Heart left ventricle (tissue), 16 donors: ENCODE results near the gene ARID5B. TPM values are rescaled to one million over a fixed set of nuclear protein-coding genes. Genes with fewer than 3 reads are reported as not detected.

ENCODE experiments used
- ATAC-seq, 4 donors: fragments of 200-7000 bp; cut with Tn5 transposase; one replicate each; pipeline ENCODE4 v1.9.1; 2020 to 2022; ENCODE audit warnings: moderate library complexity in 4 of 4, mild to moderate bottlenecking in 3 of 4, moderate number of reproducible peaks in 1 of 4
- DNase-seq, 5 donors: peaks; one replicate each; pipeline ENCODE4 v3.0.0-alpha.2; 2020
- H3K27ac ChIP-seq, 12 donors: fragments of 200-600 bp; sonication (generic) in 4 of 12; one replicate each; pipeline versions ENCODE4 v1.5.0 to v1.8.0; 2016 to 2022; ENCODE audit warnings: mild to moderate bottlenecking in 2 of 12
- H3K27me3 ChIP-seq, 9 donors: fragments of 200-600 bp; sonication (generic) in 2 of 9; one replicate each; pipeline versions ENCODE4 v1.5.1 to v1.8.0; 2016 to 2022; ENCODE audit warnings: mild to moderate bottlenecking in 3 of 9
- H3K36me3 ChIP-seq, 9 donors: fragments of 200-600 bp; sonication (generic) in 2 of 9; one replicate each; pipeline versions ENCODE4 v1.5.0 to v1.8.0; 2018 to 2022; ENCODE audit warnings: mild to moderate bottlenecking in 2 of 9
- H3K4me1 ChIP-seq, 12 donors: fragments of 200-600 bp; sonication (generic) in 4 of 12; one replicate each; pipeline versions ENCODE4 v1.5.0 to v1.8.0; 2016 to 2022; ENCODE audit warnings: mild to moderate bottlenecking in 3 of 12
- H3K4me3 ChIP-seq, 12 donors: fragments of 200-600 bp; sonication (generic) in 4 of 12; one replicate each; pipeline versions ENCODE4 v1.5.0 to v1.8.0; 2017 to 2022; ENCODE audit warnings: mild to moderate bottlenecking in 9 of 12, moderate library complexity in 4 of 12
- H3K9me3 ChIP-seq, 12 donors: fragments of 200-600 bp; sonication (generic) in 4 of 12; one replicate each; pipeline versions ENCODE4 v1.5.0 to v1.8.0; 2016 to 2022; ENCODE audit warnings: mild to moderate bottlenecking in 1 of 12
- POLR2A ChIP-seq, 2 donors: fragments of 450-650 bp; IDR thresholded peaks; one replicate each; pipeline ENCODE4 v1.6.1; 2017; ENCODE audit warnings: antibody characterized with exemption in 2 of 2, mild to moderate bottlenecking in 2 of 2, moderate library complexity in 2 of 2
- WGBS, 4 donors: extraction: QIAGEN DNeasy Blood & Tissue Kit in 2 of 4; methylation state at CpG; one replicate each; pipeline versions ENCODE4 v1.1.5 to v1.1.7; 2013 to 2018; 5-methylcytosine and 5-hydroxymethylcytosine counted together
- intact Hi-C, 10 donors: fragments of 100-400 bp; cut with DNase I; formaldehyde crosslinking; loops; one replicate each; pipeline versions ENCODE4 v1.11.1 to v1.14.2; 2022
- polyA plus RNA-seq, 2 donors: library from polyadenylated mRNA; stranded (reverse); fragments of 200-250 nt; gene quantifications; one replicate each; pipeline ENCODE4 v1.2.3, GENCODE V29; 2013
- total RNA-seq, 9 donors: library from RNA; depleted of rRNA in 2 of 9; stranded (reverse); fragments of >200 nt in 2 of 9; fragmentation: NEBNext Ultra II Directional in 3 of 9; extraction: Animal tissue kit (Norgen Biotek cat#: 25700) in 3 of 9; gene quantifications; one replicate each; pipeline versions ENCODE4 v1.1.0 to v1.2.4, GENCODE V29; 2016 to 2023
- TF ChIP-seq, protein P1 (sequence below), 12 donors: fragments of 200-600 bp; sonication (generic) in 4 of 12; IDR thresholded peaks; one replicate each; pipeline versions ENCODE4 v1.5.0 to v1.8.0; 2018 to 2022; ENCODE audit warnings: antibody characterized with exemption in 12 of 12, mild to moderate bottlenecking in 5 of 12
- donor health status: ischemic (EF 13 %, LVEDD 7.1; RV severe dilation, severe dysfunction).
- donor health status: healthy with polysubstance abuse.
- donor health status: DM: no; HTN: yes; CAD: no.
- donor health status: DM: no; HTN: no; CAD: no.
- donor health status: ischemic (EF 25% LVEDD 6.9; RV normal size, moderate dysfunction).
- donor health status: ischemic (EF 25% LVEDD 5.7; RV mildly dilated, moderate dysfunction).
- donor health status: healthy.
- donor health status: DM: yes; HTN: yes; CAD: no.
- donor health status: ischemic (EF 35%, LVEDD 5.7; RV mildly dilated, moderate dysfunction).
- donor health status: nonischemic (EF 11% LVEDD 7.7; RV severe dilation, severe dysfunction).
- donor health status: DM: yes; HTN: yes; CAD: no.
- donor health status: PGD.
- donor health status: ischemic (EF 29% LVEDD 5.4; RV normal size, mild dysfunction).
- donor health status: nonischemic (EF 23%, LVEDD 6.1; RV moderate dilation, normal function).

The ARID5B gene
- total and polyA plus RNA-seq, 11 donors: 4.5 to 45.5 (median 26.6) TPM

DNA sequence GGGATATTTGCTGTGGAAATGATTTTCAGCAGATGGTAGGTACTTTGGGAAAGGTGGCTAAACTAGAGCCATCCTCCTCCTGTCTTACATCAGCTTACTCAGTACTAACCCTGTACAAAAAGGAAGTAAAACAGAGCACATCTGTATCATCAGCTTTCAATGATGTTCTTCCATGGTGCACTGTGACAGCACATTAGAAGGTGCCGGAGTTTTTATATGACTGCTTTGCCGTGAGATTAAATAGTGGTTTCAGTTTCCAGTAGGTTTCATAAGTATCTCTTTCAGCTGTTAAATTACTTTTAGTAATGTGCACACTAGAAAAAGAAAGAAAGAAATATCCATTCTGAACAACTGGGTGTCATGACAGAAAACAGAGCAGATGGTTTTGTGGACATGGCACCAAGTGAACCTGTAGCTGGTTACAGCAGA lies 86.5 kb downstream of the ARID5B start:
- Histone ChIP-seq H3K4me3 (peak overlapping the region in 5 of 12 donors; percentile 13 to 22 (median 16)), H3K27ac (peak overlapping the region in 10 of 12 donors; percentile 1 to 89 (median 54)), H3K9me3 (no peaks in the 10 kb centered on the region), H3K36me3 (no peaks in the 10 kb centered on the region), H3K4me1 (peaks cover 0 to 51% (median 35%) of the 10 kb centered on the region in 12 donors), H3K27me3 (no peaks in the 10 kb centered on the region)
- TF ChIP-seq POLR2A (IDR thresholded peaks at IDR 0.05): no peak
- TF ChIP-seq, protein P1, sequence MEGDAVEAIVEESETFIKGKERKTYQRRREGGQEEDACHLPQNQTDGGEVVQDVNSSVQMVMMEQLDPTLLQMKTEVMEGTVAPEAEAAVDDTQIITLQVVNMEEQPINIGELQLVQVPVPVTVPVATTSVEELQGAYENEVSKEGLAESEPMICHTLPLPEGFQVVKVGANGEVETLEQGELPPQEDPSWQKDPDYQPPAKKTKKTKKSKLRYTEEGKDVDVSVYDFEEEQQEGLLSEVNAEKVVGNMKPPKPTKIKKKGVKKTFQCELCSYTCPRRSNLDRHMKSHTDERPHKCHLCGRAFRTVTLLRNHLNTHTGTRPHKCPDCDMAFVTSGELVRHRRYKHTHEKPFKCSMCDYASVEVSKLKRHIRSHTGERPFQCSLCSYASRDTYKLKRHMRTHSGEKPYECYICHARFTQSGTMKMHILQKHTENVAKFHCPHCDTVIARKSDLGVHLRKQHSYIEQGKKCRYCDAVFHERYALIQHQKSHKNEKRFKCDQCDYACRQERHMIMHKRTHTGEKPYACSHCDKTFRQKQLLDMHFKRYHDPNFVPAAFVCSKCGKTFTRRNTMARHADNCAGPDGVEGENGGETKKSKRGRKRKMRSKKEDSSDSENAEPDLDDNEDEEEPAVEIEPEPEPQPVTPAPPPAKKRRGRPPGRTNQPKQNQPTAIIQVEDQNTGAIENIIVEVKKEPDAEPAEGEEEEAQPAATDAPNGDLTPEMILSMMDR (IDR thresholded peaks at IDR 0.05): no peak
- no peak for DNase-seq
- WGBS, 4 donors: 6 to 33% (median 14%) methylated on average over 2 of the region's 2 CpGs
- intact Hi-C loops: loop anchor here in 2 of 10 donors (10.0 kb wide), 1 partner anchor 83 kb away; the partner anchor contains the start of gene ARID5B (in 2 of the 2)
- peak in 1 of 4 donors; percentile 47 for ATAC-seq

DNA sequence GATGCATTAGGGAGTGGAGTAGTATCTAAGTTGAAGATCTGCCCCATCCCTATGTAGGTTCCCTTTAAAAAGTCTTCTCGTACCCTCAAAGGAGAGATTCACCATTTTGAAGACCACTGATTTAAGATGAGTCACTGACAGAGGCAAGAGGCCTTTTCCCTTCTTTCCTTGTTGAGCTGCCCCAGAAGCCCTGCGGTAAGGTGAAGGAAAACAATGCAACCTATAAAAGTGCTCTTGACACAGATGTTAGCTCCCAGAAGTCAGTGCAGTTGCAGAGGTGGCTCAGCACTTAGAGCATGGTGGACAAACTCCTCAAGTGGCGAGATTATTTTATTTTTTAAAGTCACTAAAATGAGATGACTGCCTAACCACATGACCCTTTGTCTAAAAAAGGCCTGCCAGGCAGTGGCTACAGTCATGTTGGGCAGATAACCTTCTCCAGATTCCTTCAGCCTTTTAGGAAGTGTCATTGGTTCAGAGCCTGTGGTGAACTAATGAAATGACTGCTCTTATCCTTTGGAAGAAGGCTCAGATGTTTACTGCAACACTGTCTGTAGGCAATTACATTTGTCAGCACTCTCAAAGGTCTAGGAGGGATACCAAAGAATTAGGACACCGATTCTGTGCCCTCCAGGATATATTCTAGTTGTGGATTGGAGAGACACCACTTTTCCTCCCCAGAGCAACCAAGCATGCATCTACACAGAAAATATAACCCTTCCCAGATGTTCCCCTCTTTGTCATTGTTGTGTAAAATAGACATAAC lies 88.7 kb downstream of the ARID5B start:
- peak overlapping the region in 3 of 12 donors; percentile 2 to 61 (median 49) for H3K27ac ChIP-seq
- no peaks in the 10 kb centered on the region for H3K9me3 ChIP-seq
- intact Hi-C loops: loop anchor here in 3 of 10 donors (5.0 to 10.0 kb wide), 2 partner anchors 85 to 88 kb away; partner anchors contain the start of gene ARID5B (in 3 of the 3)
- ATAC-seq (no peak), DNase-seq (no peak)
- no peaks in the 10 kb centered on the region for H3K27me3 ChIP-seq
- H3K4me3 ChIP-seq: no peak overlapping the region
- H3K36me3 ChIP-seq: no peaks in the 10 kb centered on the region
- peaks cover 0 to 73% (median 50%) of the 10 kb centered on the region in 12 donors for H3K4me1 ChIP-seq
- TF ChIP-seq, protein P1 (IDR thresholded peaks at IDR 0.05): no peak
- no peak for TF ChIP-seq POLR2A (IDR thresholded peaks at IDR 0.05)
- 75 to 93% (median 87%) methylated on average over 4 of the region's 4 CpGs for WGBS, 4 donors

DNA sequence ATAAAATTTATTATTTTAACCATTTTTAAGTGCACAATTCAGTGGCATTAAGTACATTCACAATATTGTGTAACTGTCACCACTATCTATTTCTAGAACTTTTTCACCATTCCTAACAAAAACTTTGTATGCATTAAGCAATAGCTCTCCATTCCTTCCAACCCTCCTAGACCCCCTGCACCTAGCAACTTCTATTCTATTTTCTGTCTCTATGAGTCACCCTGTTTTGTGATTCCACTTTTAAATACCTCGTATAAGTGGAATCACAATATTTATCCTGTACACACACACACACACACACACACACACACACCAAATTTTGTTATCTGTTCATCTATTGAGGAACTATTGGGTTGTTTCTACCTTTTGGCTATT lies 89.2 kb downstream of the ARID5B start:
- TF ChIP-seq POLR2A (IDR thresholded peaks at IDR 0.05): no peak
- TF ChIP-seq, protein P1 (IDR thresholded peaks at IDR 0.05): no peak
- H3K27me3 ChIP-seq: no peaks in the 10 kb centered on the region
- intact Hi-C loops: loop anchor here in 1 of 10 donors (5.0 kb wide), 1 partner anchor 88 kb away; the partner anchor contains the start of gene ARID5B
- no peaks in the 10 kb centered on the region for H3K9me3 ChIP-seq
- 47 to 53% (median 48%) methylated on average over 1 of the region's 1 CpG for WGBS, 4 donors
- H3K27ac ChIP-seq: peak overlapping the region in 3 of 12 donors; percentile 2 to 61 (median 49)
- H3K4me1 ChIP-seq: peaks cover 0 to 76% (median 49%) of the 10 kb centered on the region in 12 donors
- H3K36me3 ChIP-seq: no peaks in the 10 kb centered on the region
- no peak for DNase-seq
- ATAC-seq: no peak
- no peak overlapping the region for H3K4me3 ChIP-seq

DNA sequence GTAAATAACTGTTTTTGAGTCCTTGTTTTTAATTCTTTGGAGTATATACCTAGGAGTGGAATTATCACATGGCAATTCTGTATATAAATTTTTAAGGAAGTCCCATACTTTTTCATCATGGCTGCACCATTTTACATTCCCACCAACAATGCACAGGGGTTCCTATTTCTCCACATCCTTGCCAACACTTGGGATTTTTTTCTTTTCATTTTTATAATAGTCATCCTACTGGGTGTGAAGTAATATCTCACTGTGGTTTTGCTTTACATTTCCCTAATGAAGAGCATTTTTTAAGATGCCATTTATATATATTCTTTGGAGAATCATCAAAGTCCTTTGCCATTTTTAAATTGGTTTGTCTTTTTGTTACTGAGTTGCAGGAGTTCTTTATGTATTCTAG lies 89.7 kb downstream of the ARID5B start:
- Histone ChIP-seq H3K9me3 (no peaks in the 10 kb centered on the region), H3K4me1 (peaks cover 0 to 74% (median 45%) of the 10 kb centered on the region in 12 donors), H3K27me3 (no peaks in the 10 kb centered on the region), H3K27ac (peak overlapping the region in 2 of 12 donors; percentile 81 to 96), H3K4me3 (no peak overlapping the region), H3K36me3 (no peaks in the 10 kb centered on the region)
- intact Hi-C loops: loop anchor here in 1 of 10 donors (5.0 kb wide), 1 partner anchor 89 kb away; the partner anchor contains the start of gene ARID5B
- DNase-seq: no peak
- no peak for ATAC-seq
- TF ChIP-seq, protein P1 (IDR thresholded peaks at IDR 0.05): no peak
- TF ChIP-seq POLR2A (IDR thresholded peaks at IDR 0.05): no peak
